GM23338 (cell line): ENCODE data around the gene ANKRD37. TPM values are rescaled to one million over a fixed set of nuclear protein-coding genes. Genes with fewer than 3 reads are reported as not detected.

ENCODE experiments used
- ATAC-seq: fragments of 200-7000 bp; cut with Tn5 transposase; 3 replicates; pipeline ENCODE4 v1.9.1; 2020
- DNase-seq: peaks from one replicate; pipeline ENCODE4 v3.0.0-alpha.2; 2015; ENCODE audit warnings: low spot score
- H2AFZ ChIP-seq: fragments of 200-600 bp; sonication (generic); 2 replicates; pipeline ENCODE4 v1.8.0; 2016; ENCODE audit warnings: antibody characterized with exemption, mild to moderate bottlenecking, moderate library complexity
- H3F3A ChIP-seq: fragments of 200-600 bp; sonication (generic); replicated peaks from 2 replicates; pipeline ENCODE4 v1.8.0; 2017; ENCODE audit warnings: antibody characterized with exemption, mixed run types, low read depth
- H3K27ac ChIP-seq: fragments of 200-600 bp; sonication (generic); 2 replicates; pipeline ENCODE4 v1.6.1; 2016; ENCODE audit warnings: low read depth
- H3K27me3 ChIP-seq: fragments of 200-600 bp; sonication (generic); 2 replicates; pipeline ENCODE4 v1.8.0; 2016; ENCODE audit warnings: mild to moderate bottlenecking, mixed run types, moderate library complexity; ENCODE audit not compliant: insufficient read depth
- H3K36me3 ChIP-seq: fragments of 200-600 bp; sonication (generic); 2 replicates; pipeline ENCODE4 v1.8.0; 2016; ENCODE audit warnings: mild to moderate bottlenecking; ENCODE audit not compliant: insufficient read depth
- H3K4me1 ChIP-seq: fragments of 200-600 bp; sonication (generic); 2 replicates; pipeline ENCODE4 v1.8.0; 2016; ENCODE audit warnings: mild to moderate bottlenecking, moderate library complexity; ENCODE audit not compliant: insufficient read depth
- H3K4me2 ChIP-seq: fragments of 200-600 bp; sonication (generic); 2 replicates; pipeline ENCODE4 v1.7.1; 2017; ENCODE audit warnings: mixed run types
- H3K4me3 ChIP-seq: fragments of 200-600 bp; sonication (generic); 2 replicates; pipeline ENCODE4 v1.6.1; 2016; ENCODE audit warnings: mixed run types
- H3K79me2 ChIP-seq: fragments of 200-600 bp; sonication (generic); replicated peaks from 2 replicates; pipeline ENCODE4 v1.8.0; 2017; ENCODE audit warnings: mild to moderate bottlenecking; ENCODE audit not compliant: insufficient read depth
- H3K9me2 ChIP-seq: fragments of 200-600 bp; sonication (generic); 2 replicates; pipeline ENCODE4 v1.8.0; 2017; ENCODE audit not compliant: insufficient read depth
- H4K20me1 ChIP-seq: fragments of 200-600 bp; sonication (generic); replicated peaks from 2 replicates; pipeline ENCODE4 v1.8.0; 2017; ENCODE audit warnings: mild to moderate bottlenecking; ENCODE audit not compliant: insufficient read depth
- H3K27ac Mint-ChIP-seq: 2 replicates; pipeline ENCODE4 v1.8.0; 2020; ENCODE audit warnings: inconsistent platforms, mild to moderate bottlenecking, moderate library complexity, mixed read lengths
- H3K27me3 Mint-ChIP-seq: 3 replicates; pipeline ENCODE4 v1.8.0; 2022; ENCODE audit warnings: low read depth, mild to moderate bottlenecking, moderate library complexity, mixed read lengths, inconsistent platforms; ENCODE audit not compliant: insufficient read depth, poor library complexity
- H3K36me3 Mint-ChIP-seq: 3 replicates; pipeline ENCODE4 v1.8.0; 2021; ENCODE audit warnings: low read depth, mild to moderate bottlenecking, inconsistent platforms, moderate library complexity, mixed read lengths
- H3K4me1 Mint-ChIP-seq: 3 replicates; pipeline ENCODE4 v1.8.0; 2020; ENCODE audit warnings: mild to moderate bottlenecking, inconsistent platforms, mixed read lengths
- H3K4me3 Mint-ChIP-seq: 3 replicates; pipeline ENCODE4 v1.8.0; 2021; ENCODE audit warnings: moderate library complexity, mild to moderate bottlenecking, inconsistent platforms, mixed read lengths
- H3K9me3 Mint-ChIP-seq: 3 replicates; pipeline ENCODE4 v1.8.0; 2020; ENCODE audit warnings: moderate library complexity, mild to moderate bottlenecking, inconsistent platforms, mixed read lengths
- CREB1 ChIP-seq: fragments of 250-450 bp; sonication (Bioruptor Pico); IDR thresholded peaks from 2 replicates; pipeline ENCODE4 v1.5.0; 2020; ENCODE audit warnings: low read depth, mild to moderate bottlenecking, moderate library complexity
- CTCF ChIP-seq, 2 experiments: fragments of 200-600 bp in 1 of 2; sonication (generic) in 1 of 2; conservative IDR thresholded peaks; 2 replicates each; pipeline versions ENCODE4 v1.5.1 to v1.6.1; 2016 to 2017; ENCODE audit warnings: antibody characterized with exemption in 2 of 2, low read depth in 2 of 2, mild to moderate bottlenecking in 2 of 2, moderate library complexity in 1 of 2
- ETS1 ChIP-seq: IDR thresholded peaks from 2 replicates; pipeline ENCODE4 v1.6.1; 2016; ENCODE audit warnings: antibody characterized with exemption
- EZH2 ChIP-seq: fragments of 200-600 bp; sonication (generic); IDR thresholded peaks from one replicate; pipeline ENCODE4 v1.8.0; 2017; ENCODE audit warnings: antibody characterized with exemption, mild to moderate bottlenecking, low read depth; ENCODE audit not compliant: unreplicated experiment
- EZH2phosphoT487 ChIP-seq: fragments of 200-600 bp; sonication (generic); IDR thresholded peaks from one replicate; pipeline ENCODE4 v1.8.1; 2018; ENCODE audit warnings: antibody characterized with exemption; ENCODE audit not compliant: unreplicated experiment
- JUNB ChIP-seq: IDR thresholded peaks from one replicate; pipeline ENCODE4 v1.6.1; 2016; ENCODE audit warnings: antibody characterized with exemption; ENCODE audit not compliant: unreplicated experiment
- NANOG ChIP-seq: IDR thresholded peaks from 2 replicates; pipeline ENCODE4 v1.6.1; 2016; ENCODE audit warnings: antibody characterized with exemption, borderline replicate concordance
- POLR2AphosphoS5 ChIP-seq: IDR thresholded peaks from 2 replicates; pipeline ENCODE4 v1.6.1; 2016; ENCODE audit warnings: antibody characterized with exemption, low read depth
- STAT1 ChIP-seq: IDR thresholded peaks from one replicate; pipeline ENCODE4 v1.6.1; 2016; ENCODE audit warnings: antibody characterized with exemption; ENCODE audit not compliant: unreplicated experiment
- ZNF114 ChIP-seq: fragments of 250-450 bp; sonication (Bioruptor Pico); IDR thresholded peaks from 2 replicates; pipeline ENCODE4 v1.5.0; 2020; ENCODE audit warnings: mild to moderate bottlenecking, moderate library complexity
- ZNF331 ChIP-seq: fragments of 250-450 bp; sonication (Bioruptor Pico); IDR thresholded peaks from 2 replicates; pipeline ENCODE4 v1.5.0; 2020; ENCODE audit warnings: low read depth, mild to moderate bottlenecking, moderate library complexity
- polyA plus RNA-seq: library from polyadenylated mRNA; unstranded; fragments of >200 nt; fragmentation: Nextera tagmentation; extraction: Ambion mirVana; gene quantifications from 2 replicates; pipeline ENCODE4 v1.2.1, GENCODE V29; 2016
- total RNA-seq: library from RNA; depleted of rRNA; stranded (reverse); fragments of >200 nt; shearing (Covaris generic); gene quantifications from 2 replicates; pipeline ENCODE4 v1.2.3, GENCODE V29; 2014
- TF ChIP-seq, protein P1 (sequence below): IDR thresholded peaks from one replicate; pipeline ENCODE4 v1.6.1; 2018; ENCODE audit warnings: antibody characterized with exemption; ENCODE audit not compliant: unreplicated experiment

The ANKRD37 gene
- total and polyA plus RNA-seq, 2 experiments from 2014 or later, result 1.8 to 4.9 TPM

- Histone ChIP-seq H3K4me2 (no peak overlapping the region), H3K79me2 (no peaks in the 10 kb centered on the region), H2AFZ (no peak overlapping the region), H3K27ac (no peak overlapping the region), H3K9me2 (no peaks in the 10 kb centered on the region), H3K27me3 (no peaks in the 10 kb centered on the region), H3K4me3 (no peak overlapping the region), H4K20me1 (no peaks in the 10 kb centered on the region), H3F3A (no peaks in the 10 kb centered on the region), H3K4me1 (peaks cover 6% of the 10 kb centered on the region; the same call in 1 of the 2 replicates), H3K36me3 (no peaks in the 10 kb centered on the region)
- no peak for ATAC-seq
- Mint-ChIP-seq H3K9me3 (no peaks in the 10 kb centered on the region), H3K27ac (no peak overlapping the region), H3K27me3 (no peaks in the 10 kb centered on the region), H3K4me1 (peaks cover 19% of the 10 kb centered on the region), H3K4me3 (no peak overlapping the region), H3K36me3 (peaks cover 3% of the 10 kb centered on the region; the same call in 1 of the 3 replicates)
- no peak for TF ChIP-seq CREB1 (CRISPR knock-in tag)
- no peak for TF ChIP-seq ZNF114 (CRISPR knock-in tag)
- no peak for TF ChIP-seq JUNB
- no peak for TF ChIP-seq ETS1
- TF ChIP-seq, protein P1, sequence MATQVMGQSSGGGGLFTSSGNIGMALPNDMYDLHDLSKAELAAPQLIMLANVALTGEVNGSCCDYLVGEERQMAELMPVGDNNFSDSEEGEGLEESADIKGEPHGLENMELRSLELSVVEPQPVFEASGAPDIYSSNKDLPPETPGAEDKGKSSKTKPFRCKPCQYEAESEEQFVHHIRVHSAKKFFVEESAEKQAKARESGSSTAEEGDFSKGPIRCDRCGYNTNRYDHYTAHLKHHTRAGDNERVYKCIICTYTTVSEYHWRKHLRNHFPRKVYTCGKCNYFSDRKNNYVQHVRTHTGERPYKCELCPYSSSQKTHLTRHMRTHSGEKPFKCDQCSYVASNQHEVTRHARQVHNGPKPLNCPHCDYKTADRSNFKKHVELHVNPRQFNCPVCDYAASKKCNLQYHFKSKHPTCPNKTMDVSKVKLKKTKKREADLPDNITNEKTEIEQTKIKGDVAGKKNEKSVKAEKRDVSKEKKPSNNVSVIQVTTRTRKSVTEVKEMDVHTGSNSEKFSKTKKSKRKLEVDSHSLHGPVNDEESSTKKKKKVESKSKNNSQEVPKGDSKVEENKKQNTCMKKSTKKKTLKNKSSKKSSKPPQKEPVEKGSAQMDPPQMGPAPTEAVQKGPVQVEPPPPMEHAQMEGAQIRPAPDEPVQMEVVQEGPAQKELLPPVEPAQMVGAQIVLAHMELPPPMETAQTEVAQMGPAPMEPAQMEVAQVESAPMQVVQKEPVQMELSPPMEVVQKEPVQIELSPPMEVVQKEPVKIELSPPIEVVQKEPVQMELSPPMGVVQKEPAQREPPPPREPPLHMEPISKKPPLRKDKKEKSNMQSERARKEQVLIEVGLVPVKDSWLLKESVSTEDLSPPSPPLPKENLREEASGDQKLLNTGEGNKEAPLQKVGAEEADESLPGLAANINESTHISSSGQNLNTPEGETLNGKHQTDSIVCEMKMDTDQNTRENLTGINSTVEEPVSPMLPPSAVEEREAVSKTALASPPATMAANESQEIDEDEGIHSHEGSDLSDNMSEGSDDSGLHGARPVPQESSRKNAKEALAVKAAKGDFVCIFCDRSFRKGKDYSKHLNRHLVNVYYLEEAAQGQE, result no peak
- no peak for TF ChIP-seq STAT1
- TF ChIP-seq CTCF (conservative IDR thresholded peaks at IDR 0.05; ENCODE audit: low read depth in 2 of 2), result no peak
- no peak for TF ChIP-seq ZNF331 (CRISPR knock-in tag)
- no peak for TF ChIP-seq POLR2AphosphoS5
- TF ChIP-seq NANOG, result no peak
- no peak for TF ChIP-seq EZH2
- no peak for DNase-seq
Observed at GRCh38 chr4:185364886-185365285, 31.8 kb upstream of the ANKRD37 start.

DNA sequence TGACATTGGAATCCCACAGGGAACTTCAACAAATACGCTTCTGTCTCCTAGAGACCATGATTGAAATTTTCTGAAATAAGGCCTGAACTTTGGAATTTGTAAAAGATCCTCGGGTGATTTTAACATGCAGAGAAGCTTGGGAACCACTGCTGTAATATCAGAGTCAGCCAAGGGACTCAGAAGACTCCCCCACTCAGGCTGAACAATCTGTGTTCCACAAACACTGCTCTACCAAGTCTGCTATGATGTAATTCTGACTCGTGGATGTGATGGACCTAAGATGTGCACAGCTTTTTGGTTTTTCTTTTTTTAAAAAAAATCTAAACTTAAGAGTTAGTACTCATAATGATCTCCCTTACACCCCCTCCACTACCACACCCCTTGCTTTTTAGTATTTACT, 26.9 kb upstream of the ANKRD37 start:
- Histone ChIP-seq H3K79me2 (no peaks in the 10 kb centered on the region), H4K20me1 (no peaks in the 10 kb centered on the region), H3K4me1 (no peaks in the 10 kb centered on the region), H3K27ac (no peak overlapping the region), H3K4me2 (no peak overlapping the region), H3F3A (no peaks in the 10 kb centered on the region), H3K4me3 (no peak overlapping the region), H3K9me2 (no peaks in the 10 kb centered on the region), H2AFZ (no peak overlapping the region), H3K36me3 (no peaks in the 10 kb centered on the region), H3K27me3 (no peaks in the 10 kb centered on the region)
- DNase-seq, result no peak
- no peaks in the 10 kb centered on the region for H3K27me3 Mint-ChIP-seq
- no peaks in the 10 kb centered on the region for H3K36me3 Mint-ChIP-seq
- no peak for ATAC-seq
- no peaks in the 10 kb centered on the region for H3K9me3 Mint-ChIP-seq
- H3K4me1 Mint-ChIP-seq, result peaks cover 7% of the 10 kb centered on the region
- no peak overlapping the region for H3K27ac Mint-ChIP-seq
- no peak overlapping the region for H3K4me3 Mint-ChIP-seq
- TF ChIP-seq CREB1 (CRISPR knock-in tag) (no peak), EZH2phosphoT487 (no peak)
